Renal cortex interstitium (tissue), 11 donors: ENCODE data around the gene MAGI2. TPM values are rescaled to one million over a fixed set of nuclear protein-coding genes. Genes with fewer than 3 reads are reported as not detected.

Source experiments
- DNase-seq, 11 donors: peaks; one replicate each; pipeline ENCODE4 v3.0.0-alpha.2; 2013; ENCODE audit warnings: low read depth in 9 of 11, low spot score in 4 of 11; ENCODE audit errors: extremely low read depth in 1 of 11
- polyA plus RNA-seq, 3 donors: library from polyadenylated mRNA; unstranded; fragments of 120-200 nt; gene quantifications; one replicate each; pipeline ENCODE4 v1.2.1, GENCODE V29; 2013; ENCODE audit not compliant: insufficient read length in 3 of 3

MAGI2 gene
- polyA plus RNA-seq, 3 donors, result 32.0 to 34.5 (median 33.9) TPM

GRCh38 chr7:78234634-78235033 lies 1218.8 kb downstream of the MAGI2 start:
- DNase-seq, result no peak

- DNase-seq, result no peak
These were observed 1220.7 kb downstream of the MAGI2 start for GRCh38 chr7:78232806-78233205.

- DNase-seq, result peak in 3 of 11 donors; percentile 15 to 24 (median 19)
These were observed 1227.3 kb downstream of the MAGI2 start for GRCh38 chr7:78226059-78226719.

GRCh38 chr7:78225534-78225933 lies 1227.9 kb downstream of the MAGI2 start:
- DNase-seq, result peak in 4 of 11 donors; percentile 6 to 23 (median 8)

- no peak for DNase-seq
These were observed 1228.5 kb downstream of the MAGI2 start for GRCh38 chr7:78224923-78225322.

- no peak for DNase-seq
These were observed 1229.9 kb downstream of the MAGI2 start for GRCh38 chr7:78223598-78223997.

GRCh38 chr7:78222001-78222751 lies 1231.3 kb downstream of the MAGI2 start:
- DNase-seq, result peak in 1 of 11 donors; percentile 7

GRCh38 chr7:78220754-78221153 lies 1232.7 kb downstream of the MAGI2 start:
- no peak for DNase-seq

- DNase-seq, result no peak
These were observed 1234.6 kb downstream of the MAGI2 start for GRCh38 chr7:78218876-78219275.

- no peak for DNase-seq
These were observed 1235.4 kb downstream of the MAGI2 start for GRCh38 chr7:78218051-78218450.

GRCh38 chr7:78215199-78215598 lies 1238.3 kb downstream of the MAGI2 start:
- DNase-seq, result no peak

GRCh38 chr7:78213402-78213801 lies 1240.1 kb downstream of the MAGI2 start:
- DNase-seq, result no peak

GRCh38 chr7:78212476-78213060 lies 1240.9 kb downstream of the MAGI2 start:
- no peak for DNase-seq

- DNase-seq, result no peak
These were observed 1246.2 kb downstream of the MAGI2 start for GRCh38 chr7:78207269-78207668.

- DNase-seq, result no peak
These were observed 1246.7 kb downstream of the MAGI2 start for GRCh38 chr7:78206769-78207168.

- DNase-seq, result no peak
These were observed 1250.3 kb downstream of the MAGI2 start for GRCh38 chr7:78203042-78203720.

GRCh38 chr7:78198756-78199155 lies 1254.7 kb downstream of the MAGI2 start:
- DNase-seq, result no peak

- DNase-seq, result no peak
These were observed 1256.0 kb downstream of the MAGI2 start for GRCh38 chr7:78197447-78197846.

- no peak for DNase-seq
These were observed 1258.2 kb downstream of the MAGI2 start for GRCh38 chr7:78195281-78195680.

GRCh38 chr7:78194611-78195010 lies 1258.9 kb downstream of the MAGI2 start:
- DNase-seq, result no peak
